ENCODE data around the gene GSAP.

GRCh38 chr7:77413861-77414424 lies 2.2 kb downstream of the GSAP start:
- TF ChIP-seq CTCF (conservative IDR thresholded peaks at IDR 0.05; ENCODE audit: low read depth, low read length): no peak
- no peak for TF ChIP-seq EZH2phosphoT487 (IDR thresholded peaks at IDR 0.05; ENCODE audit: borderline replicate concordance, low read length)
- TF ChIP-seq EZH2 (IDR thresholded peaks at IDR 0.05; ENCODE audit: low read length, unreplicated experiment): no peak
